Limb (tissue), 2 donors: Measurements from ENCODE around the gene MYO1B.

ENCODE experiments used
- DNase-seq, 2 donors: peaks; one replicate each; pipeline ENCODE4 v3.0.0-alpha.2; 2016; ENCODE audit errors: extremely low spot score in 2 of 2

Gene MYO1B

GRCh38 chr2:191225690-191226089 is 19.5 kb upstream of the MYO1B start:
- no peak for DNase-seq

- DNase-seq: no peak
Observed at GRCh38 chr2:191226196-191226595, 19.0 kb upstream of the MYO1B start.

GRCh38 chr2:191228333-191228732 is 16.9 kb upstream of the MYO1B start:
- no peak for DNase-seq

DNA sequence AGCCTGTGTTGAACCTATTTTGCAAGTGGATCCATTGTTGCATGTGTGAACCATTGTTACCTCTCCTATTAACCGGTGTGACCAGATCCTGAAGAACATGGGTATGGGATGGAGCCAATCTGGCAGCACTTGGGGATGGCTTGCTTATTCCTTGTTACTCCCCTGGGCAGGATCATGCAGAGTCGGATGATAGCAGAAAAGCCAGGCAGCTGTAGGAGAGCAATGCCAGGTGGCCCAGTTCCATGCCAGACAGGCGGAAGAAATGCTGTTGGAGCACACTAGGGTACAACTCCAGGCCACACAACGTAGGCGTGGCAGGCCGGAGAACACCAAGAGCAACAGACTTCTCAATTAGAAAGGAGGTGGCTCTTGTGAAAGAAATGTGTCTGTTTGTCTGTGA is 16.3 kb upstream of the MYO1B start:
- no peak for DNase-seq

GRCh38 chr2:191230174-191230573 is 15.0 kb upstream of the MYO1B start:
- no peak for DNase-seq

- no peak for DNase-seq
Observed at GRCh38 chr2:191231995-191232394, 13.2 kb upstream of the MYO1B start.

- no peak for DNase-seq
Observed at GRCh38 chr2:191233533-191233932, 11.7 kb upstream of the MYO1B start.

DNA sequence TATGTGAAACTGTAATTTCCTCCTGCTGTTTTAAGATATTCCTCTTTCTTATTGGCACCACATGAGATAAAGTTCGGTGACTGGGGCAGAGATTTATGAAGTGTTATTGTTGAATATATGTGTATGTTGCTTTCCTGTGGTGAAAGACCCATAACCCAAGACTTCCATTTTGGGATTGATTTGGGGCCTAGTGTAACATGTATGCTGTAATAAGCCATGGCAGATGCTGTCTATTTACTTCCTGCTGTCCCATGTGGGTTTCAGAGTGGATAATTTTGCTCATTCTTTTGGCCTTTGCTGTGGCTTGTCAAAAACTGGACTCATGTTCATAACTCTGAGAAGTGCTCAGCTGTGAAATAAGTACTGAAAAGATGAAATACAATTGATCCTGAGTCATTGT is 10.8 kb upstream of the MYO1B start:
- DNase-seq: peak in 1 of 2 donors; percentile 68

DNA sequence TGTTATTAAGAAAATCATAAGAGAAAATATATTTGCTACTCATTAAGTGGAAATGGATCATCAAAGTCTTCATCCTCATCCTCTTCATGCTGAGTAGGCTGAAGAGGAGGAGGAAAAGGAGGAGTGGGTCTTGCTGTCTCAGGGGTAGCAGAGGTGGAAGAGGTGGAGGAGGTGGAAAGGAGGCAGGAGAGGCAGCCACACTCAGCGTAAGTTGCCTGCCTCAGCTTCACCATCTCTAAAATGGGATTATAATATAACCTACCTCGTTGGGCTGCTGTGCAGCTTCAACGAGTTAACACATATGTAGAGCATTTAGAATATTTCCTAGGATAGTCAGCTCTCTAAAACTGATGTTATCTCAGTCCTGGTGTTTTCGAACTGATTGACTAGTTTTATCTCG is 4.3 kb upstream of the MYO1B start:
- DNase-seq: no peak

GRCh38 chr2:191241418-191241817 is 3.8 kb upstream of the MYO1B start:
- DNase-seq: no peak

GRCh38 chr2:191243154-191243553 is 2.0 kb upstream of the MYO1B start:
- no peak for DNase-seq

DNA sequence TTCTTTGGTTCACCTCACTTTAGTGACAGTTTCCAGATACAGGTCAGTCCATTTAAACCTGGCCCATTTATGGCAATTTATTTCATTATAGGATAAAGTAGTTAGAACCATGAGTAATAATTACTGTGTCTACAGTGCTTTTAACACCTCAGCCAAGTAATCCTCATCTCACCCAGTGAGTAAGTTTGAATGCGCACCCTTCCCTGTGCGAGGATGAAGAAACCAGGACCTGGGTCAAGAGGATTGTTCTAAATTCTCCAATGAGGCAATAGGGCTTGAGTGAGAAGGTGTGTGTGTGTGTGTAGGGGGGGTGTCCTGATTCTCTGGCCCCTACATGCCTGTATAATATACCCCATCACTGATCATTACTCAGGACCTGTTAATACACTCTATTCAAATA is 854 bp upstream of the MYO1B start:
- DNase-seq: no peak

- peak in 1 of 2 donors; percentile 84 for DNase-seq
Observed at GRCh38 chr2:191245869-191246531, 796 bp downstream of the MYO1B start.

DNA sequence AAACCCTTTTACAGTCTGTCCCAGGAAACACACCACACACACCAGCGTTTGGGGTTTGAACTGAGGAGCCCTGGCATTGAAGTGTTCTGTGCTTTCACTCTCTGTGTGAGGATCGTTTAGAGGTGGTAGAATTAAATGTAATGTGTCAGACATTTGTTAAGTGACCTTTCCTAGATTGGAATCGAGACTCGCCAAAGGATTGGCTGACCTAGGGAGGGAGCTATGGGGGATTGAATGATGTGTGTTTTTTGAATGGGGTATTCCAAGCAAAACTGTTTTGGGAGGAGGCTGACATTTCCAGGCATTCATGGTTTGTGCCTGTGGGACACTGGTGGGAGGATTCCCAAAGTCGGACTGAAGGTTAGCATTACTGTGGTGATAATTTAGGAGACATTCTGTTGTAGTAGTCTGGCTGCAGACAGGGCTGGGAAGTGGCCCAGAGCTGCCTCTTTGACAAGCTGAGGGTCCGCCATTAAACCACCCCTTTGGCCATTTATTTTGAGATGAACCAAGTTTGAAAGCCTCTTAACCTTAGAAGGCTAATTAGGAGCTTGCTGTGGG is 1.7 kb downstream of the MYO1B start:
- DNase-seq: peak in 1 of 2 donors; percentile 38

DNA sequence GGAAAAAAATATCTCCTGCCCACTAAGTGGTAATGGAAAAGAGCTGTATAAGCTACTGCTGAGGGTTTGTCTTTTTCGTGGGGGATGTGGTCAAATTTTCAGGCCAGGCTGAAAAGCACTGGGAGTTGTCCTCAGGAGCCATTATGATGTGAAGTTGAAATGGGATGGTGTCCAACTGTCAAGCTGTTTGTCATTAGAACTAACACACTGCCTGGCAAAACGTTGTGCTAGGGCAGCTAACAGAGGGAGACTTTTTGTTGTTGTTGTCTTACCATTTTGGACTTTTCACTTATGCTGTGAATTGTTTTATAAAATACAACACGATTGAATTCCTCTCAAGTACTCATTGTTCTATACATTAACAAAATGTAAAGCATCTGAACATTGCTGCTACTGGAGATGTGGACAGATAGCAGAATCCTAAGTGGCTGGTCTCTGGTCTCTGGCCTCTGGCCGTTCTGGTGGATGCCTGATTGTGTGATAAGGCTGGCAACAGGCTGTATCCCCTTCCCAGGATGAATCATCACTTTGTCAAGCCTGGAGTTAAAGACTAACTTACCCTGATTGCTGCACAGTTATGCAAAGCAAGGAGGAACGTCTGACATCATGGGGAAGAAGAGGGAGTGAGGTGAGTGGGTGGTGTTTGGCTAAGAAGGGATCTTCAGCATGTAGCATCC is 2.3 kb downstream of the MYO1B start:
- DNase-seq: no peak

DNA sequence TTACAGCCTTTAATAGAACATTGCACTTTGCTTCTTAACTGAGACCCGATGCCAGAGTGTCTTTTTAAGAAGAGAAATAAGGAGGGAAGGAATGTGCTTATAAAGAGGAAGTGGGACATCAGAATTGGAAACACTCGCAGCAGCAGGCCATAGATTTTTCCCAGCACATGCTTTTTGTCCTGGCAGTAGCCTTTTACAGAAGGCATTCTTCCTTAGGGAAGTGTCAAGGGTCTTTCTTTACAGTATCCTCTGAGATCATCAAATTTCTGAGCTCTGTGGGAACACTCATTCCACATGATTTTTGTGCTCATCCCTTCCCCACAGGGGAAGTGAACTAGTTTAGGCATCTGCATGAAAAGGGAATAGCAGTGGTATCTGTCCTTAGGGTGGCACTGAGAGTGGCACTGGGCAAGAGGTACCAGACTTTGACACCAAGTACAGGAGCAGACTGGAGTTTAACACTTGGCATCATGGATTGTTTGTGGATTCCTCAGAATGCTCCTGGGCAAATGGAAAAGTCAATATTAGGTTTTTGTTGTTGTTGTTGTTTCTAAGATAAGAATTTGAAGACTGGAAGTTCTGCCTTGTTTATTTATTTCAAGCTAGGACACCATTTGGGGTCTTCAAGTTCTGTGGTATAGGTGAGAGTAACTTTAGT is 4.1 kb downstream of the MYO1B start:
- DNase-seq: no peak

DNA sequence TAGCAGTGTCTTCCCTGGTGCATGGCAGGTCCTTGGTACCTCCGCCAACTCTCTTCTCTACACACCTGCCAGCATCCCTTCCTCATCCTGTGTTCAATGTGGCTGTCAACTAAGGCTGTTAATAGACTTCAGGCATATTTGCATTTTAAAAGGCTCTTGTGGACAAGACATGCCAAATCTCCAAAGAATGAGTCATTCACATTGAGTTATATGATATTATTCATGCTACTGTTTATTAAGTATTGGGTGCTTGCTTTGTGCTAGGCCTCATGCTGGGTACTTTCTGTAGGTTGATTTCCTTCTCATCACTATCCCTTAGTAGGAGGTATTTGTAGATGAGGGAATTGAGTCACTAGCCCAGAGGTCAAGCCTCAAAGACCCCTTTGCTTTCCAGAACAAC is 5.2 kb downstream of the MYO1B start:
- DNase-seq: no peak

GRCh38 chr2:191250986-191251385 is 5.8 kb downstream of the MYO1B start:
- no peak for DNase-seq

- no peak for DNase-seq
Observed at GRCh38 chr2:191252699-191253098, 7.5 kb downstream of the MYO1B start.

DNA sequence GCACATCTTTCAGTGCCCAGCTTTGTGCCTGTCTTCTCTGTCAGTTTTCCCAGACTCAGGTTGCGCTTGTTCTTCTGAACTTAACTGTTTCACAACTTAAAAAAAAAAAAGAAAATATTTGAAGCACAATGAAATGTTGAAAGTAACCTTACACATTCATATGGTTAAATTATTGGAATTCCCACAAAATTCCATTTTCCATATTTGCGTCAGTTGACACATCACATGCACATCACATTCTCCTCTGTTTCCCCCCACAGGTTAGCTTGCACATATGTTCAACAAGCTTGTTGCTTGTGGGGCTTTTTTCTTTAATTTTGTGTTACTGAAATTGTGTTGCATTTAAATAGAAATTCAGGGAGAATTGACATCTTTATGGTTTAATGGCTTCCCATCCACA is 8.3 kb downstream of the MYO1B start:
- DNase-seq: no peak

GRCh38 chr2:191255271-191255670 is 10.1 kb downstream of the MYO1B start:
- no peak for DNase-seq

GRCh38 chr2:191255756-191256312 is 10.6 kb downstream of the MYO1B start:
- no peak for DNase-seq
